GM15510 (cell line): ENCODE results near the gene ZER1.

Experiments used
- POLR2A ChIP-seq: IDR thresholded peaks from 3 replicates; pipeline ENCODE4 v1.6.1; 2011; ENCODE audit warnings: borderline replicate concordance; ENCODE audit not compliant: insufficient read length; ENCODE audit errors: extremely low read depth

The ZER1 gene

DNA sequence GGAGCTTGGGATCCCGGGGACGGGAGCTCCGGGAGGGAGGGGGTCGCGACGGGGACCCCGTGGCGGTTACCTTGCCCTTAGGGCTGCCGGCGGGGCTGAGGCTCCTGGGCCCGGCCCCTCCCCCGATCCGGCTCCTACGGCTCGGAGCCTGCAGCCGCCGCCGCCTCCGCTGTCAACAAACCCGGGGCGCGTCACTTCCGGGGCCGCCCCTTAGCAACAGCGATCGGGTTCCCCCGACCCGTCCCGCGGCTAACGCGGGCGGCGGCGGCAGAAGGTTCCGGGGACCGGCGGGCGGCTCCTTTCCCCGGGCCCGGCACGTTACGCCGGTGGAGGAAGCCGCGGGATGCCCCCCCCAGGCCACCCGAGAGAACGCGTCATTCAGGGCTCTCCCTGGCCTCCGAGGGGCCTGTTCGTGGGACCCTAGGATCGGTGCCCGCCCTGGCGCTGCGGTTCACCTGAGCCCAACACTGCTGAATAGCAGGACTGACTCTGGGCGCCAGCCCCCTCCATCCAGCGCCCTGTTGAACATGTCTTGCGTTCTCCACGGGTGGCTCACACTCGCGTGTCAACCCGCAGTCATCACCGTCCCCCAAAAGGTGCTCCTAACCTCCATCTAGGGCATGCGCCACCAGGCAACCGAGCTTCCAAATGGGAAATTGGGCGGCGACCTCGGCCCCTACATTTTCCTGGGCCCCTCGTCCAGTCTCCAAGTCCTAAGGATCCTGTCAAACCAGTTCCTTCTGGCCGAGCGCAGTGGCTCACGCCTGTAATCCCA, at the start of gene ZER1:
Gene ZER1 (minus strand): TSS at position 183 of the 775 bp plus-strand sequence. CDS start 16,362 bp downstream, outside the sequence.
- peak; percentile 67 for TF ChIP-seq POLR2A

DNA sequence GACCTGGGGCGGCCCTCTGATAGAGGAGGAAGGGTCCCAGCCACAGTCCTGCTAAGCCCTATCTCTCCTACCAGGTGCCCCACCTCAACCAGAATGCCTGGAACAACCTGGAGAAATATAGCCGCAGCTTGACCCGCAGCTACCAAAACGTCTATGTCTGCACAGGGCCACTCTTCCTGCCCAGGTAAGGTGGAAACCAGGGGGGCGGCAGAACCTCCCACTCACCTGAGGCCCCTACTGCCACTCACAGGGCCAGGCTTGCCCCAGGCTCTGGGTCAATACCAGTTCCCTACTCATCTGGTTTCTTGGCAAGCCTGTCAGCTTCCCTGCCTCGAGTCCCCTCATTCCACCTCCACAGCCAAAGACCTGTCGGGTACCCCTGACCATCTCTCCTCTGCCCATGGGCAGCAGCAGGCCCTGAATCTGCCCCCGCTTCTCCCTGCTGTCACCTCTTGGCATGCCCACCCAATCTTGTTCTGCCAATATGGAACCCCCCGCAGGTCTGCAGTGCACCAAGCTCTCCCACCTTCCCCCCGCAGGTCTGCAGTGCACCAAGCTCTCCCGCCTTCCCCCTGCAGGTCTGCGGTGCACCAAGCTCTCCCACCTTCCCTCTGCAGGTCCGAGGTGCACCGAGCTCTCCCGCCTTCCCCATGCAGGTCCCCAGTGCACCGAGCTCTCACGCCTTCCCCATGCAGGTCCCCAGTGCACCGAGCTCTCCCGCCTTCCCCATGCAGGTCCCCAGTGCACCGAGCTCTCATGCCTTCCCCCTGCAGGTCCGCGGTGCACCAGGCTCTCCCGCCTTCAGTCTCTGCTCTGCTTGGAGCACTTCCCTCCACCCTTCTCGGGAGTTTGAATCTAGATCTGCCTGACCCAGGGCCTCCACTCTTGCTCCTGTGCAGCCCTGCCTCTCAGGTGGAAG, 49.2 kb upstream of the ZER1 start:
- TF ChIP-seq POLR2A: no peak

DNA sequence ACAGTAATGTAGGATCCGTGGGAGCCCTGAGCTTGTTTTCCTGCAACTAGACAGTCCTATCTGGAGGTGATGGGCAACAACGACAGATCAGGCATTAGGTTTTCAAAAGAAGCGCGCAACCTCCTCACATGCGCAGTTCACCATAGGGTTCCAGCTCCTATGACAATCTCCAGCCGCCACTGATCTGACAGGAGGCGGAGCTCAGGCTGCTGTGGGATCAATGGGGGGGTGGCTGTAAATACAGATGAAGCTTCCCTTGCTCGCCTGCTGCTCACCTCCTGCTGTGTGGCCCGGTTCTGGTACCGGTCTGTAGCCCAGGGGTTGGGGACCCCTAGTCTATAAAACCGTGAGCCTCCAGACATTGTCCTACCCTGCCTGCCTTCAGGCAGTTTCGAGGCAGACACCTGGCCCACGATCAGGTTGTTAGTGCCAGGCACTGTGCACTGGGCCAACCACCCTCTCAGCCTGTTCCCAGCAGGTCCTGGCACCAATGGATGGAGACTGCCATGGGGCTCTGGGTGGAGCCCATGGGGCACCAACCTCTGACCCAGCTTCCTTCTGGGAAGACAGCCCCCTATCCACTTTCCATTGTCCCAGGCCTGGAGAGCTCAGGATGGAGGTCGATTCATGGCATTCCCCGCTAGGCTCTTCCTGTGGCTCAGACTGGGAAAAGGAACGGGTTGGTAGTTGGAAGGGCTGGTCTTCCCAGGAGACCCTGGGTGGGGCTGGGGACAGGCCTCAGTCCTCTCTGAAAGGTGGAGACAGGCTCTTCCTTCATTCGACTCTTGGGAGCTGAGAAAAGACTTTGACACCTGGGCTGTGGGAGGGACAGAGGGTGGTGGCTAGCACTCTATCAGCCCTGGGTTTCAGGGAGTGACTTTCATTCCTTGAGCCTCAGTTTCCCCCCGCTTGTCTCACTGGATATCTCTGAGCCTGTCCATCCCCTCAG, 48.3 kb upstream of the ZER1 start:
- no peak for TF ChIP-seq POLR2A

DNA sequence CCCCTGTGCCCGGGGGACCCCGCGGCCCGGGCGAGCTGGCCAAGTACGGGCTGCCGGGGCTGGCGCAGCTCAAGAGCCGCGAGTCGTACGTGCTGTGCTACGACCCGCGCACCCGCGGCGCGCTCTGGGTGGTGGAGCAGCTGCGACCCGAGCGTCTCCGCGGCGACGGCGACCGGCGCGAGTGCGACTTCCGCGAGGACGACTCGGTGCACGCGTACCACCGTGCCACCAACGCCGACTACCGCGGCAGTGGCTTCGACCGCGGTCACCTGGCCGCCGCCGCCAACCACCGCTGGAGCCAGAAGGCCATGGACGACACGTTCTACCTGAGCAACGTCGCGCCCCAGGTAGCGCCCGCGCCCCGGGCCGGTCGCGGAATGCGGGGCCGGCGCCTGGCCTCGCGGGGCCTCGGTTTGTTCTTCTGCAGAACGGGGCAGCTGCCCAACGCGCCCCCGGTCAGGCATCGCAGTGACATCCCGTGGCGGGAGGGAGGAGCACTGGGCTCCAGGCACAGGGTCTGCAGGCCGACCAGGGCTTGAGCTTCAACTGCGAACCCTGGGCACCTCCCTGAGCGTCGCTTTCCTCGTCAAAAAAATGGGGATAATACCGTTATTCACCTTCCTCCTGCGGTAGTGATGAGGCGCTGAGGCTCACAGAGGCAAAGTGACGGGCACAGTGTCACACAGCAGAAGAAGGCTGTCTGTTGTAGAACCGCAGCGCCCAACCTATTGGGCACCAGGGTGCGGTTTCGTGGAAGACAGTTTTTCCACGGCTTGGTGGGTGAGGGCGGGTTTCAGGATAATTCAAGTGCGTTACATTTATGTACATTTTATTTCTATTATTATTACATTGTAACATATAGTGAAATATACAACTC, 47.4 kb upstream of the ZER1 start:
- no peak for TF ChIP-seq POLR2A

DNA sequence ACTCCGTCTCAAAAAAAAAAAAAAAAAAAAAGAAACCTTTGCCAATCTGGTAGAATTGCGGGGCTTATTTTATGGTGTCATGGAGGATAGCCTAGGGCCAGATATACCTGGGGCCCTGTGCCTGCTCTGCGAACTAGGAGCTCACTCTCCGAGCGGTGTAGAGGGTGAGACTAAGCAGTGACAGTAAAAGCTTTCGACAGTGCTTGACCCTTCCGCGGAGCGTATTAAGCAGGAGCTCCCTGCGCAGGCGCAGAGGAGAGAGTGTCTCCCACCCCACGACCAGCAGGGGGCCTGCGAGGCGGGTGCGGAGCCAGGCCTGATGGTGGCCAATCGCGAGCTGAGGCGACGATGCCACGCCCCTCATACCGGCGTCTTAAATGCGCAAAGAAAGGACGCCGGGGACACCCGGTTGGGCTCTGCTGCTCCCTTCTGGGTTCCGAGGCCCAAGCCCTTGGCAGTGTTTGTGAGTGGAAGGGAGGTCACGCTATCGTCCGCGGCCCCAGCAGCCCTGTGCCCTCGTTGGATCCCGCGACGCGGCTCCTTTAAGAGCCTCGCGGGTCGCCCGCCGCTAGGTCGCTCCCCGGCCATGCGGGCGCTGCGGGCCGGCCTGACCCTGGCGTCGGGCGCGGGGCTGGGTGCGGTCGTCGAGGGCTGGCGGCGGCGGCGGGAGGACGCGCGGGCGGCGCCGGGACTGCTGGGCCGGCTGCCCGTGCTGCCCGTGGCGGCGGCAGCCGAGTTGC, 46.5 kb upstream of the ZER1 start, which contains the start of gene ENDOG:
Gene ENDOG (plus strand): TSS at position 402 of the 740 bp plus-strand sequence. CDS start 185 bp downstream, at position 587.
- peak; percentile 93 for TF ChIP-seq POLR2A

DNA sequence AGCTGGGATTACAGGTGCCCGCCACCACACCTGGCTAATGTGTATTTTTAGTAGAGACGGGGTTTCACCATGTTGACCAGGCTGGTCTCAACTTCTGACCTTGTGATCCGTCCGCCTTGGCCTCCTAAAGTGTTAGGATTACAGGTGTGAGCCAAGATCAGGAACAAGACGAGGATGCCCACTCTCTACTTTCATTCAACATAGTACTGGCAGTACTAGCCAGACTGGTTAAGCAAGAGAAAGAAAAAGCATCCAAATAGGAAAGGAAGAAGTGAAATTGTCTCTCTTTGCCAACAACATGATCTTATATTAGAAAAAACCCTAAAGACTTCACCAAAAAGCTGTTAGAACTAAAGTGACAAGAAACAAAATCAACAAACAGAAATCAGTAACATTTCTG, 39.1 kb upstream of the ZER1 start:
- no peak for TF ChIP-seq POLR2A

DNA sequence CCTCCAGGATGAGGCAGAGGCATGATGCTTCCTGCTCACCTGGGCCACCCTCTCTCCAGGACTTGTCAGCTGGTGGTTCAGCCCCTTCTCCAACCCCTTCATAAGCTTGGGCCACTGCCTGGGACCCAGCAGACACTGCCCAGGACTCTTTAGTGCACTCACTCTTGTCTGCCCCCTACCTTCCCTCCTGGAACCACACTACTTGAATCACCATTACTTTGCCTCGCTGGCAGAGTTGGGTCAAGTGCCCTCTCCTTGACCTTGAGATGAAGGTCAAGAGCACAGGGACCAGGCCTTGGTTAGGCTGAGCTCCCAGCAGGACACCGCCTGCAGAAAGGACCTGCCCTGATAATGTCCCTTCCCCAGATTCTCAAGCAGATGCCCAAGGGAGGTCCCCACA, 38.1 kb upstream of the ZER1 start:
- no peak for TF ChIP-seq POLR2A

DNA sequence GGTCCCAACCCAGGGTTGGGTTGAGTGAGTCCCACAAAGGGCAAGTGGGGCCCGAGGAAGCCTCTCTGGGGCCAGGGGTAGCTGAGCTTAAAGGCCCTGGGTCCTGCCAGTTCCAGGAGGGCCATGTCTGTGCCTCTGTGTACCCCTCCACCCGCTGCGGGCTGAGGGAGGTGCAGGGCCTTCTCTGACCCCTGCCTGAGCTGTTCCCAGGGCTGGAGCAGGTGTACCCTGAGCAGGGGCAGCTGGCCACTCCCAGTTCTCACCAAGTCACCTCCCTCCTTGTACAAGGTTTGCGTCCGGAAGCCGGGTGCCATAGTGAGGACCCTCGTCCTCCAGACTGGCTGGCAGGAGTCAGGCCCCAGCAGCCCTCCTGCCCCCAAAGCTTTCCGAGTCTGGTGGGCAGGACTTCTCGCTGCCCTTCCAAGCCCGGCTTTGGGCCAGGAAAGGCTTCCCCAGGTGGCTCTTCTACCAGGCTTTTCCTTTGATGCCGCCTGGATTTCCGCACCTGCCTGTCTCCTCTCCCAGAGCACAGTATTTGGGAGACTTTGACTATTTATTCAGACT, 37.4 kb upstream of the ZER1 start:
- no peak for TF ChIP-seq POLR2A

DNA sequence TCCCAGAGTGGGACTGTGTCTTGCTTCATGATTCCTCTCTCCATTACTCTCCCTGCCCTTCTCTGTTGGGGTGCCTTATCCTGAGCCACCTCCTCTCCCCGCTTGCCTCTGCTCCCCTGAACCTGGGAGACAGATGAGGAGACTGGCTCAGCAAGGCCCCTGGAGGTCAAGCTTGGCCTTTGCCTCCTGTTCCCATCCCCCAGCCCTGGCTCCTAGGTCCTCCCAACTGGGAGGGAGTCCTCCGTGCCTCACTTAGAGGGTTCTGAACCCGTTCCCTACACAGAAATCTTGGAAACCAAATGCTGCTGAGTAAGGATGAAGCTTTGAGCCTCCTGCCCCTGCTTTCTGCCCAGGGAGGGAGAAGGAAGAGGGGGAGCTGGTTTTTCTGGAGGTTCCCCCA, 36.8 kb upstream of the ZER1 start:
- TF ChIP-seq POLR2A: no peak

DNA sequence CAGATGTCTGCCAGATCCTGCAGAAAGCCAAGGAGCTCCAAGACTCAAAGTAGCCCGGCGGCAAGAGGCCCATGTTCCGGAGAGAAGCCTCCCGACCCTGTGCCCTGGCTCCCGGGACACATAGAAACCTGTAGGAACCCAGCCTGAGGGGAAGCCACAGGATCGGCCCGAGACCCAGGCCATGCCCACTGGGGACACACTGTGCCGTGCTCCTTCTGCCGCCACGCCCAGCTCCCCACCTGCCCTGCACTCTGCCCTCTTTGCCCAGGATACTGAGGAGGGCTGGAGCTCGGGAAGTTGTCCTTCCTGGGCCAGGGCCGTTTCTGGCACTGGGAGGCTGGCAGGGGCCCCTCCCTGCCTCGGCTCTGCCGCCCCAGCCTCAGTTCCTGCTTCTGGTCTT, 36.1 kb upstream of the ZER1 start:
- no peak for TF ChIP-seq POLR2A

DNA sequence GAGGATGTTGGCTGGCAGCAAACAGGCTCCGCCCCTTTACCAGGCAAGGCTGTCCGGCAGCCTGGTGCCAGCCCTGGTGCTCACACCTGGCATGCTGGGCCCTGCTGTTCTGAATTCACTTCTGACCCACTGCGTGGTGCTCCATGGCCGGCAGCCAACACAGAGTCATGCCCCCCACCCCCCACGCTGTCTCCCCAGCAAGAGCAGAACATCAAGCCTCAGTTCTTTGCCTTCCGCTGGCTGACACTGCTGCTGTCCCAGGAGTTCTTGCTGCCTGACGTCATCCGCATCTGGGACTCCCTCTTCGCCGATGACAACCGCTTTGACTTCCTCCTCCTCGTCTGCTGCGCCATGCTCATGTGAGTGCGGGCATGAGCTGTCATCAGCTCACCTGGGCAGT, 33.9 kb upstream of the ZER1 start:
- TF ChIP-seq POLR2A: no peak

DNA sequence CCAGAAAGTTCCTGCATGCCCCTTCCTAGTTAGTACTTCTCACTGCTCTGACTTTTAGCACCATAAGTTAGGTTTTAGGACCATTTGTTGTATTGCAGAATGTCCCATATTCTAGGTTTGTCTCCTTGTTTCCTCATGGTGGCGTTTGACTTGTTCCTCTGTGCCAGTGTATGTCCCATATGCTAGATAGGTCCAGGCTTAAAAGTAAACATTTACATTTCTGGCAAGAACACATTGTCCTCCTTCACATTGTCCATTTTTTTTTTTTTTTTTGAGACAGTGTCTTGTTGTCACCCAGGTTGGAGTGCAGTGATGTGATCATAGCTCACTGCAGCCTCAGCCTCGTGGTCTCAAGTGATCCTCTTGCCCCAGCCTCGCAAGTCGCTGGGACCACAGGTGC, 30.8 kb upstream of the ZER1 start:
- no peak for TF ChIP-seq POLR2A
